ENCODE results near the gene HDHD5.

Gene HDHD5

GRCh38 chr22:17104336-17104935 lies 54.6 kb downstream of the HDHD5 start:
- no peak for FAIRE-seq

GRCh38 chr22:17103351-17103750 lies 55.7 kb downstream of the HDHD5 start:
- FAIRE-seq, result no peak

GRCh38 chr22:17102297-17102667 lies 56.8 kb downstream of the HDHD5 start:
- no peak for FAIRE-seq

- FAIRE-seq, result no peak
Measured at GRCh38 chr22:17101475-17102296, 57.4 kb downstream of the HDHD5 start.

- FAIRE-seq, result no peak
Measured at GRCh38 chr22:17100621-17101020, 58.5 kb downstream of the HDHD5 start.

- FAIRE-seq, result no peak
Measured at GRCh38 chr22:17098379-17098819, 60.7 kb downstream of the HDHD5 start.

- FAIRE-seq, result no peak
Measured at GRCh38 chr22:17097701-17098100, 61.4 kb downstream of the HDHD5 start.

GRCh38 chr22:17097062-17097461 lies 62.0 kb downstream of the HDHD5 start:
- no peak for FAIRE-seq

GRCh38 chr22:17096071-17096470 lies 63.0 kb downstream of the HDHD5 start:
- FAIRE-seq, result no peak

- no peak for FAIRE-seq
Measured at GRCh38 chr22:17095538-17095937, 63.5 kb downstream of the HDHD5 start.

- no peak for FAIRE-seq
Measured at GRCh38 chr22:17093081-17093480, 66.0 kb downstream of the HDHD5 start.

GRCh38 chr22:17091851-17092250 lies 67.2 kb downstream of the HDHD5 start:
- FAIRE-seq, result no peak

- FAIRE-seq, result peak; percentile 17
Measured at GRCh38 chr22:17090550-17090949, 68.5 kb downstream of the HDHD5 start.

All from islet of Langerhans (tissue), 1 donor.